ENCODE measurements around the gene TTR.

Gene TTR

DNA sequence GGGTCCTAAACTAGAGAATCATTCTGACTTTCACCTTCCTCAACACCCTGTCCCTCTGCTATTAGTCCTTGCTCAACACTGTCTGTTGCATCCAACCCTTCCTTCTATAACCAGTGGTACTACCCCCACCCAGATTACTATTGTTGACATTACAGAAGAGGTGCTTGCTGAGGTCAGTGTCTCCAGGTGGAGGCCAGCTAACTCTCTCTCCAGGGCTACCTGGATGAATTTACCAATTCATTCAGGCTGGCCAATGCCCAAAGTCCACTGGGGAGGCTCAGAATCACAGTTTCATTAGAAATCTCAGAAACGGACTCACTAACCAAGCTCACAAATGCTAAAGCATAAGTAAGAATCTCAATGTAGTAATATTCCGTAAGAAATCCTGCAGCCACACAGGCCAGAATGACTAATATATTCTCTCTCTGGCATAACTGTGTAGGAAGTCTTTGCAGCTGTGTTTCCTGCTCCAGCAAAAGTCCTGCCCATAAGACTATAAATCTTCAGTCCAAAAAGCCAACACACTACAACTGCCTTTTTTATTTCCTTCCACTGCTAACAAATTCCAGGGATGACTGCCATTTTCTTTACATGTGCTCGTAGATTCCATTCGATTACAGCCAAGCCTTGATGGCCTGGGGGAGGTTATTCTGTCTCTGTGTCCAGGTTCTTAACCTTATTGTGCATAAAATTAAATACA, 10.0 kb upstream of the TTR start:
- Histone ChIP-seq H3K36me3 (ENCODE audit: control insufficient read depth, low read depth, low read length) (no peaks in the 10 kb centered on the region), H3K4me3 (ENCODE audit: low read length) (no peak overlapping the region), H3K9me3 (ENCODE audit: control insufficient read depth, low read depth, low read length) (no peaks in the 10 kb centered on the region), H3K9ac (ENCODE audit: low read length) (no peak overlapping the region), H3K4me1 (ENCODE audit: control insufficient read depth, low read depth, low read length) (no peaks in the 10 kb centered on the region), H3K27me3 (ENCODE audit: control insufficient read depth, insufficient read depth, low read length) (no peaks in the 10 kb centered on the region), H3K27ac (ENCODE audit: low read length) (no peak overlapping the region)

DNA sequence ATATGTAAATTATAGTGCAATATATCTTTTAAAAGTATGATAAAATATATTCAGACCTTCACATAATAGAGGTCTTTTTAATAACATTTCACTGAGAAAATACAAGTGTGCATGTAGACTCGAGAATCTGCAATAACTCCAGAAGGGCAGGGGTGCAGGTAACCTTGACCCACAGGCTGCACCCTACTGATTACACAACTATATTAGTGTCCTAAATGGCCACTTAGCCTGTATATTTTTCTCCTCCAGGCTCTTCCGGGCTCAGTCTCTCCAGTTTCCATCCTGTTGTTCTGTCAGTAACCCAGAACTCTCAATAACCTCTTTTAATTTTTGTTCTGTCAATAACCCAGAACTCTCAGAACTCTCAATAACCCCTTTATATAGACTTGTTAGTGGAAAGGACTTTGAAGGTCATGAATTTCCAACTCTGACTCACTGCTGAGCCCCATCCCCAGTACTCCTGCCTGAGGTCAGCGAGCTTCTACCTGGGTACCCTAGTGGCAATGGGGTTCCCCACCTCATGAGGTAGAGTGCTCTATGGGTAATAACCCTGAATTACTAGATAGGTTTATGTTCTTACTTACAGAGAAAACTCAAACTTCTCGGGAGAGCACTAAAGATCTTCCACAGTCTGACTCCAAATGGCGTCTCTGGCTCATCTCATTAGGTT, 8.4 kb upstream of the TTR start:
- no peak overlapping the region for H3K27ac ChIP-seq (ENCODE audit: low read length)

DNA sequence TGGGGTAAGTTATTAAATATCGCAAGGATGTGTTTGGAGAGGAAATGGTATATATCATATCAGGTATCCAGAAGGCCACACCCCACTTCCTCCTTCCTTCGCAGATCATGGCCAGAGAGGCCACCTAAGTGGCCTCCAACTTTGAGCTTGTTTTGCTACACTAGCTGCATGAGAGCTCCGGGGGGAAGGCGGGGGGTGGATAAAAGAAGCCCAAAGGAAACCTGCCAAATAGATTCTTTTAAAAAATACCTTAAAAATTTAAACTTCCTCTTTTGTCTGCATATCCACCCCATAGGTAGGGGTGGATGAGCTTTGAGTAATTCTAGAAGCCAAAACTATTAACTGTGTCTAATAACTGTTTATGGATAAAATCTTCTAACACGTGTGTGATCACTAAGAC, 5.7 kb upstream of the TTR start:
- H3K9ac ChIP-seq (ENCODE audit: low read length): no peak overlapping the region
- H3K9me3 ChIP-seq (ENCODE audit: control insufficient read depth, low read depth, low read length): no peaks in the 10 kb centered on the region
- no peak overlapping the region for H3K27ac ChIP-seq (ENCODE audit: low read length)
- H3K4me3 ChIP-seq (ENCODE audit: low read length): no peak overlapping the region
- H3K36me3 ChIP-seq (ENCODE audit: control insufficient read depth, low read depth, low read length): no peaks in the 10 kb centered on the region
- H3K27me3 ChIP-seq (ENCODE audit: control insufficient read depth, insufficient read depth, low read length): no peaks in the 10 kb centered on the region
- H3K4me1 ChIP-seq (ENCODE audit: control insufficient read depth, low read depth, low read length): no peaks in the 10 kb centered on the region

More for the DNA sequence above, 8.4 kb upstream of the TTR start:
- no peak overlapping the region for H3K4me3 ChIP-seq (ENCODE audit: low read length)
- no peaks in the 10 kb centered on the region for H3K4me1 ChIP-seq (ENCODE audit: control insufficient read depth, low read depth, low read length)
- H3K9ac ChIP-seq (ENCODE audit: low read length): no peak overlapping the region
- no peaks in the 10 kb centered on the region for H3K36me3 ChIP-seq (ENCODE audit: control insufficient read depth, low read depth, low read length)
- H3K9me3 ChIP-seq (ENCODE audit: control insufficient read depth, low read depth, low read length): no peaks in the 10 kb centered on the region
- no peaks in the 10 kb centered on the region for H3K27me3 ChIP-seq (ENCODE audit: control insufficient read depth, insufficient read depth, low read length)

DNA sequence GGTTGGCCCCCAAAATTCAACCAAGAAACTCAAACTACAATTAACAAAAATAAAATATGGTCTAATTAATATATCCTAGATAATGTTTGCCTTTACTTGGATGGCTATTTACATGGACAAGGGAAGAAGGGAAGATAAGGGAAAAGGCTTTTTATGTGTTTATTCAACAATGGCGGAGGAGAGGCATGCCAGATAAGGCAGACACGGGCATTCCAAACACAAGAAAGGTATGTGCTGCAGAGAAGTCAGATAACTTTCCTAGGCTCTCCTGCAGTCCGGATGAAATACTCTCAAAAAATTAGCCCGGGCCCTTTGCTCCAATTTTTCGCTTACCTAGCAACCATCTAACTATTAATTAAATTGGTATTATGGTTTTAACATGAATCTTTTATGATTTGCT, 5.1 kb upstream of the TTR start:
- Histone ChIP-seq H3K27ac (ENCODE audit: low read length) (no peak overlapping the region), H3K4me1 (ENCODE audit: control insufficient read depth, low read depth, low read length) (no peaks in the 10 kb centered on the region), H3K9me3 (ENCODE audit: control insufficient read depth, low read depth, low read length) (no peaks in the 10 kb centered on the region), H3K27me3 (ENCODE audit: control insufficient read depth, insufficient read depth, low read length) (no peaks in the 10 kb centered on the region), H3K9ac (ENCODE audit: low read length) (no peak overlapping the region), H3K36me3 (ENCODE audit: control insufficient read depth, low read depth, low read length) (no peaks in the 10 kb centered on the region), H3K4me3 (ENCODE audit: low read length) (no peak overlapping the region)

DNA sequence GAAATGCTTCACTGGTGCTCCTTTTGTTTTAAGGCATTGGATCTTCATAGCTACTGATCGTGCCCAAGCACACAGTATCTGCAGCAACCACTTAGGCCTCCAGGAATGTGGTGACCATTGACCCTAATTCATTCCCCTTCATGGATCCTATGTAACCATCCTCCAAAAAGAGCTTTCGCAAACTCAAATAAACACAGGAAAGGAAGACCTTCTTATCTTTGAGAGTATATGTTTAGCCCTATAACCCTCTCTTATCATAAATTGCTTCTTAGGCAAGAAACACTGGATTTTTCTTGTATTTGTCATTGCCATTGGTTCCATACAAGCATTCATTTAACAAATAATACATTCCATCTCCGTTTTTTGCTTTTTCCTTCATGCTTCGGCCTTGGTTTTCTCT, 4.1 kb upstream of the TTR start:
- Histone ChIP-seq H3K27me3 (ENCODE audit: control insufficient read depth, insufficient read depth, low read length) (no peaks in the 10 kb centered on the region), H3K36me3 (ENCODE audit: control insufficient read depth, low read depth, low read length) (no peaks in the 10 kb centered on the region), H3K4me3 (ENCODE audit: low read length) (no peak overlapping the region), H3K4me1 (ENCODE audit: control insufficient read depth, low read depth, low read length) (no peaks in the 10 kb centered on the region), H3K9me3 (ENCODE audit: control insufficient read depth, low read depth, low read length) (no peaks in the 10 kb centered on the region), H3K27ac (ENCODE audit: low read length) (no peak overlapping the region), H3K9ac (ENCODE audit: low read length) (no peak overlapping the region)

DNA sequence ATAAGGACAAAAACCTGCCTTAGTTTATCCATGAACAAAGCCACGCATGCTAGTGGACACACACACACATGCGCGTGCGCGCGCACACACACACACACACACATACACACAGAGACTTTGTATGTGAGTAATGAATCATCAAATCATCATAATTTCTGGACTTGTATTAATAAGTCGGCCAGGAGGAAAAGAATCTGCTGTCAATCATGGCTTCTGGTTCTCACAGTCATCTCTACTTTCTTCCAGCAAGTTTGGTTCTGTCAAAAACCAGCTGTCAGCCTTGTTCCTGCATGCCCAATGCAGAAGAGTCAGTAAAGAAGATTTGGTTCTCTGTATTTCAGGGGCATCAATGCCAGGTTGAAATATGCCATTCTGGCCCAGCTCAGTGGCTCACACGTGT, 1.1 kb upstream of the TTR start:
- Histone ChIP-seq H3K4me3 (ENCODE audit: low read length) (no peak overlapping the region), H3K9ac (ENCODE audit: low read length) (no peak overlapping the region), H3K4me1 (ENCODE audit: control insufficient read depth, low read depth, low read length) (no peaks in the 10 kb centered on the region), H3K36me3 (ENCODE audit: control insufficient read depth, low read depth, low read length) (no peaks in the 10 kb centered on the region), H3K9me3 (ENCODE audit: control insufficient read depth, low read depth, low read length) (no peaks in the 10 kb centered on the region), H3K27ac (ENCODE audit: low read length) (no peak overlapping the region), H3K27me3 (ENCODE audit: control insufficient read depth, insufficient read depth, low read length) (no peaks in the 10 kb centered on the region)

DNA sequence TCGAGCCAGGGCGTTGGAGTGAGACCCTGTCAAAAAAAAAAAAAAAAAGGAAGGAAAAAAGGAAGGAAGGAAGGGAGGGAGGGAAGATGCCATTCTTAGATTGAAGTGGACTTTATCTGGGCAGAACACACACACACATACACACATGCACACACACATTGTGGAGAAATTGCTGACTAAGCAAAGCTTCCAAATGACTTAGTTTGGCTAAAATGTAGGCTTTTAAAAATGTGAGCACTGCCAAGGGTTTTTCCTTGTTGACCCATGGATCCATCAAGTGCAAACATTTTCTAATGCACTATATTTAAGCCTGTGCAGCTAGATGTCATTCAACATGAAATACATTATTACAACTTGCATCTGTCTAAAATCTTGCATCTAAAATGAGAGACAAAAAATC, 564 bp upstream of the TTR start:
- Histone ChIP-seq H3K36me3 (ENCODE audit: control insufficient read depth, low read depth, low read length) (no peaks in the 10 kb centered on the region), H3K27ac (ENCODE audit: low read length) (no peak overlapping the region), H3K4me1 (ENCODE audit: control insufficient read depth, low read depth, low read length) (no peaks in the 10 kb centered on the region), H3K4me3 (ENCODE audit: low read length) (no peak overlapping the region), H3K9me3 (ENCODE audit: control insufficient read depth, low read depth, low read length) (no peaks in the 10 kb centered on the region), H3K9ac (ENCODE audit: low read length) (no peak overlapping the region), H3K27me3 (ENCODE audit: control insufficient read depth, insufficient read depth, low read length) (no peaks in the 10 kb centered on the region)

DNA sequence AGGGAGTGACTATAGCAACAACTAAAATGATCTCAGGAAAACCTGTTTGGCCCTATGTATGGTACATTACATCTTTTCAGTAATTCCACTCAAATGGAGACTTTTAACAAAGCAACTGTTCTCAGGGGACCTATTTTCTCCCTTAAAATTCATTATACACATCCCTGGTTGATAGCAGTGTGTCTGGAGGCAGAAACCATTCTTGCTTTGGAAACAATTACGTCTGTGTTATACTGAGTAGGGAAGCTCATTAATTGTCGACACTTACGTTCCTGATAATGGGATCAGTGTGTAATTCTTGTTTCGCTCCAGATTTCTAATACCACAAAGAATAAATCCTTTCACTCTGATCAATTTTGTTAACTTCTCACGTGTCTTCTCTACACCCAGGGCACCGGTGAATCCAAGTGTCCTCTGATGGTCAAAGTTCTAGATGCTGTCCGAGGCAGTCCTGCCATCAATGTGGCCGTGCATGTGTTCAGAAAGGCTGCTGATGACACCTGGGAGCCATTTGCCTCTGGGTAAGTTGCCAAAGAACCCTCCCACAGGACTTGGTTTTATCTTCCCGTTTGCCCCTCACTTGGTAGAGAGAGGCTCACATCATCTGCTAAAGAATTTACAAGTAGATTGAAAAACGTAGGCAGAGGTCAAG, 955 bp downstream of the TTR start:
- Histone ChIP-seq H3K4me1 (ENCODE audit: control insufficient read depth, low read depth, low read length) (no peaks in the 10 kb centered on the region), H3K36me3 (ENCODE audit: control insufficient read depth, low read depth, low read length) (no peaks in the 10 kb centered on the region), H3K27me3 (ENCODE audit: control insufficient read depth, insufficient read depth, low read length) (no peaks in the 10 kb centered on the region), H3K9ac (ENCODE audit: low read length) (no peak overlapping the region), H3K4me3 (ENCODE audit: low read length) (no peak overlapping the region), H3K9me3 (ENCODE audit: control insufficient read depth, low read depth, low read length) (no peaks in the 10 kb centered on the region), H3K27ac (ENCODE audit: low read length) (no peak overlapping the region)

DNA sequence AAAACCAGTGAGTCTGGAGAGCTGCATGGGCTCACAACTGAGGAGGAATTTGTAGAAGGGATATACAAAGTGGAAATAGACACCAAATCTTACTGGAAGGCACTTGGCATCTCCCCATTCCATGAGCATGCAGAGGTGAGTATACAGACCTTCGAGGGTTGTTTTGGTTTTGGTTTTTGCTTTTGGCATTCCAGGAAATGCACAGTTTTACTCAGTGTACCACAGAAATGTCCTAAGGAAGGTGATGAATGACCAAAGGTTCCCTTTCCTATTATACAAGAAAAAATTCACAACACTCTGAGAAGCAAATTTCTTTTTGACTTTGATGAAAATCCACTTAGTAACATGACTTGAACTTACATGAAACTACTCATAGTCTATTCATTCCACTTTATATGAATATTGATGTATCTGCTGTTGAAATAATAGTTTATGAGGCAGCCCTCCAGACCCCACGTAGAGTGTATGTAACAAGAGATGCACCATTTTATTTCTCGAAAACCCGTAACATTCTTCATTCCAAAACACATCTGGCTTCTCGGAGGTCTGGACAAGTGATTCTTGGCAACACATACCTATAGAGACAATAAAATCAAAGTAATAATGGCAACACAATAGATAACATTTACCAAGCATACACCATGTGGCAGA, 3.6 kb downstream of the TTR start:
- Histone ChIP-seq H3K27ac (ENCODE audit: low read length) (no peak overlapping the region), H3K4me3 (ENCODE audit: low read length) (no peak overlapping the region), H3K9me3 (ENCODE audit: control insufficient read depth, low read depth, low read length) (no peaks in the 10 kb centered on the region), H3K4me1 (ENCODE audit: control insufficient read depth, low read depth, low read length) (no peaks in the 10 kb centered on the region), H3K27me3 (ENCODE audit: control insufficient read depth, insufficient read depth, low read length) (no peaks in the 10 kb centered on the region), H3K36me3 (ENCODE audit: control insufficient read depth, low read depth, low read length) (no peaks in the 10 kb centered on the region), H3K9ac (ENCODE audit: low read length) (no peak overlapping the region)

DNA sequence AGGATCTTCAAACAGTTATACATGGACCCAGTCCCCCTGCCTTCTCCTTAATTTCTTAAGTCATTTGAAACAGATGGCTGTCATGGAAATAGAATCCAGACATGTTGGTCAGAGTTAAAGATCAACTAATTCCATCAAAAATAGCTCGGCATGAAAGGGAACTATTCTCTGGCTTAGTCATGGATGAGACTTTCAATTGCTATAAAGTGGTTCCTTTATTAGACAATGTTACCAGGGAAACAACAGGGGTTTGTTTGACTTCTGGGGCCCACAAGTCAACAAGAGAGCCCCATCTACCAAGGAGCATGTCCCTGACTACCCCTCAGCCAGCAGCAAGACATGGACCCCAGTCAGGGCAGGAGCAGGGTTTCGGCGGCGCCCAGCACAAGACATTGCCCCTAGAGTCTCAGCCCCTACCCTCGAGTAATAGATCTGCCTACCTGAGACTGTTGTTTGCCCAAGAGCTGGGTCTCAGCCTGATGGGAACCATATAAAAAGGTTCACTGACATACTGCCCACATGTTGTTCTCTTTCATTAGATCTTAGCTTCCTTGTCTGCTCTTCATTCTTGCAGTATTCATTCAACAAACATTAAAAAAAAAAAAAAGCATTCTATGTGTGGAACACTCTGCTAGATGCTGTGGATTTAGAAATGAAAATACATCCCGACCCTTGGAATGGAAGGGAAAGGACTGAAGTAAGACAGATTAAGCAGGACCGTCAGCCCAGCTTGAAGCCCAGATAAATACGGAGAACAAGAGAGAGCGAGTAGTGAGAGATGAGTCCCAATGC, 4.6 kb downstream of the TTR start:
- H3K27ac ChIP-seq (ENCODE audit: low read length): no peak overlapping the region
- no peaks in the 10 kb centered on the region for H3K4me1 ChIP-seq (ENCODE audit: control insufficient read depth, low read depth, low read length)
- H3K4me3 ChIP-seq (ENCODE audit: low read length): no peak overlapping the region

More for the DNA sequence above, 4.6 kb downstream of the TTR start:
- Histone ChIP-seq H3K36me3 (ENCODE audit: control insufficient read depth, low read depth, low read length) (no peaks in the 10 kb centered on the region), H3K9ac (ENCODE audit: low read length) (no peak overlapping the region), H3K27me3 (ENCODE audit: control insufficient read depth, insufficient read depth, low read length) (no peaks in the 10 kb centered on the region), H3K9me3 (ENCODE audit: control insufficient read depth, low read depth, low read length) (no peaks in the 10 kb centered on the region)
